ENCODE measurements around the gene TCF12.

The TCF12 gene

GRCh38 chr15:57133127-57133968 lies 214.9 kb downstream of the TCF12 start:
- H3K27ac ChIP-seq (replicated peaks; ENCODE audit: low read length) = peak overlapping the region; percentile 72
- H3K23ac ChIP-seq (ENCODE audit: low read depth, low read length, poor library complexity) = no peak overlapping the region
- H4K8ac ChIP-seq (ENCODE audit: low read depth, low read length) = no peak overlapping the region
- H3K4me1 ChIP-seq (ENCODE audit: control insufficient read depth in 2 of 2, insufficient read depth in 1 of 2, low read depth in 1 of 2, low read length in 2 of 2) = peaks cover 10 to 14% of the 10 kb centered on the region in 2 donors
- no peak overlapping the region for H2AFZ ChIP-seq (ENCODE audit: low read length)
- H3K36me3 ChIP-seq (replicated peaks in 1 of 2; ENCODE audit: control insufficient read depth in 2 of 2, insufficient read depth in 2 of 2, low read length in 2 of 2) = no peaks in the 10 kb centered on the region
- H3K4me2 ChIP-seq (ENCODE audit: insufficient read depth, low read length, poor library complexity, severe bottlenecking) = no peak overlapping the region
- H3K18ac ChIP-seq (ENCODE audit: low read length) = no peak overlapping the region
- H3K27me3 ChIP-seq (ENCODE audit: control insufficient read depth in 3 of 3, insufficient read depth in 3 of 3, low read depth in 1 of 3, low read length in 3 of 3) = no peaks in the 10 kb centered on the region
- no peak overlapping the region for H2BK12ac ChIP-seq (ENCODE audit: low read length)
- H3K9me3 ChIP-seq (replicated peaks in 1 of 2; ENCODE audit: control insufficient read depth in 2 of 2, insufficient read depth in 1 of 2, low read depth in 1 of 2, low read length in 2 of 2) = peaks cover 0 to 2% of the 10 kb centered on the region in 2 donors
- no peak overlapping the region for H3K4ac ChIP-seq (ENCODE audit: low read length)
- peak; percentile 79 for DNase-seq (ENCODE audit: low spot score)
- H3K79me1 ChIP-seq (ENCODE audit: low read depth, low read length) = no peaks in the 10 kb centered on the region
- no peak overlapping the region for H3K9ac ChIP-seq (ENCODE audit: low read depth, low read length, poor library complexity)
- no peak overlapping the region for H3K14ac ChIP-seq (ENCODE audit: low read length)
- no peak overlapping the region for H4K91ac ChIP-seq (ENCODE audit: low read depth, low read length, poor library complexity)
- H3K4me3 ChIP-seq (ENCODE audit: low read length in 2 of 2) = no peak overlapping the region
- no peak overlapping the region for H2BK120ac ChIP-seq (ENCODE audit: low read depth, low read length)
- no CpG with 5 or more reads among the region's 9 CpGs for WGBS, 2 donors (ENCODE audit: extremely low coverage in 2 of 2, insufficient read length in 2 of 2, insufficient replicate concordance in 1 of 2)
- no peak overlapping the region for H2BK15ac ChIP-seq (ENCODE audit: low read length)
- H2AK5ac ChIP-seq (ENCODE audit: low read depth, low read length) = no peak overlapping the region
- H2BK5ac ChIP-seq (ENCODE audit: low read length) = no peak overlapping the region

GRCh38 chr15:57134071-57134605 lies 215.7 kb downstream of the TCF12 start:
- no peak for DNase-seq (ENCODE audit: low spot score)
- Histone ChIP-seq H3K27me3 (ENCODE audit: control insufficient read depth in 3 of 3, insufficient read depth in 3 of 3, low read depth in 1 of 3, low read length in 3 of 3) (no peaks in the 10 kb centered on the region), H2AFZ (ENCODE audit: low read length) (no peak overlapping the region), H3K4me3 (ENCODE audit: low read length in 2 of 2) (no peak overlapping the region), H3K14ac (ENCODE audit: low read length) (no peak overlapping the region), H3K9ac (ENCODE audit: low read depth, low read length, poor library complexity) (no peak overlapping the region), H2BK5ac (ENCODE audit: low read length) (no peak overlapping the region), H3K4ac (ENCODE audit: low read length) (no peak overlapping the region), H3K36me3 (replicated peaks in 1 of 2; ENCODE audit: control insufficient read depth in 2 of 2, insufficient read depth in 2 of 2, low read length in 2 of 2) (no peaks in the 10 kb centered on the region), H4K8ac (ENCODE audit: low read depth, low read length) (no peak overlapping the region), H3K23ac (ENCODE audit: low read depth, low read length, poor library complexity) (no peak overlapping the region), H3K4me1 (ENCODE audit: control insufficient read depth in 2 of 2, insufficient read depth in 1 of 2, low read depth in 1 of 2, low read length in 2 of 2) (peaks cover 10 to 14% of the 10 kb centered on the region in 2 donors), H3K27ac (replicated peaks; ENCODE audit: low read length) (peak overlapping the region; percentile 54), H3K9me3 (replicated peaks in 1 of 2; ENCODE audit: control insufficient read depth in 2 of 2, insufficient read depth in 1 of 2, low read depth in 1 of 2, low read length in 2 of 2) (no peaks in the 10 kb centered on the region), H4K91ac (ENCODE audit: low read depth, low read length, poor library complexity) (no peak overlapping the region), H3K18ac (ENCODE audit: low read length) (no peak overlapping the region), H3K4me2 (ENCODE audit: insufficient read depth, low read length, poor library complexity, severe bottlenecking) (no peak overlapping the region), H2BK12ac (ENCODE audit: low read length) (no peak overlapping the region), H2BK120ac (ENCODE audit: low read depth, low read length) (no peak overlapping the region), H2BK15ac (ENCODE audit: low read length) (no peak overlapping the region), H3K79me1 (ENCODE audit: low read depth, low read length) (no peaks in the 10 kb centered on the region), H2AK5ac (ENCODE audit: low read depth, low read length) (no peak overlapping the region)
- WGBS, 2 donors (ENCODE audit: extremely low coverage in 2 of 2, insufficient read length in 2 of 2, insufficient replicate concordance in 1 of 2) = no CpG with 5 or more reads among the region's 4 CpGs

- H3K4me1 ChIP-seq (ENCODE audit: control insufficient read depth in 2 of 2, insufficient read depth in 1 of 2, low read depth in 1 of 2, low read length in 2 of 2) = peaks cover 10 to 14% of the 10 kb centered on the region in 2 donors
Measured at GRCh38 chr15:57134851-57135250, 216.4 kb downstream of the TCF12 start.

GRCh38 chr15:57135800-57136199 lies 217.4 kb downstream of the TCF12 start:
- no peak overlapping the region for H2AK5ac ChIP-seq (ENCODE audit: low read depth, low read length)
- no peak overlapping the region for H3K4me3 ChIP-seq (ENCODE audit: low read length in 2 of 2)
- H3K4me2 ChIP-seq (ENCODE audit: insufficient read depth, low read length, poor library complexity, severe bottlenecking) = no peak overlapping the region
- no peak overlapping the region for H2AFZ ChIP-seq (ENCODE audit: low read length)
- no peaks in the 10 kb centered on the region for H3K36me3 ChIP-seq (replicated peaks in 1 of 2; ENCODE audit: control insufficient read depth in 2 of 2, insufficient read depth in 2 of 2, low read length in 2 of 2)
- H3K27ac ChIP-seq (replicated peaks; ENCODE audit: low read length) = no peak overlapping the region
- no peak overlapping the region for H3K9ac ChIP-seq (ENCODE audit: low read depth, low read length, poor library complexity)
- no peak overlapping the region for H2BK120ac ChIP-seq (ENCODE audit: low read depth, low read length)
- no peaks in the 10 kb centered on the region for H3K79me1 ChIP-seq (ENCODE audit: low read depth, low read length)
- no peak for DNase-seq (ENCODE audit: low spot score)
- H4K8ac ChIP-seq (ENCODE audit: low read depth, low read length) = no peak overlapping the region
- H3K4ac ChIP-seq (ENCODE audit: low read length) = no peak overlapping the region
- H2BK5ac ChIP-seq (ENCODE audit: low read length) = no peak overlapping the region
- no peak overlapping the region for H3K23ac ChIP-seq (ENCODE audit: low read depth, low read length, poor library complexity)
- no peak overlapping the region for H2BK15ac ChIP-seq (ENCODE audit: low read length)
- H3K9me3 ChIP-seq (replicated peaks in 1 of 2; ENCODE audit: control insufficient read depth in 2 of 2, insufficient read depth in 1 of 2, low read depth in 1 of 2, low read length in 2 of 2) = no peaks in the 10 kb centered on the region
- H4K91ac ChIP-seq (ENCODE audit: low read depth, low read length, poor library complexity) = no peak overlapping the region
- no peak overlapping the region for H2BK12ac ChIP-seq (ENCODE audit: low read length)
- H3K4me1 ChIP-seq (ENCODE audit: control insufficient read depth in 2 of 2, insufficient read depth in 1 of 2, low read depth in 1 of 2, low read length in 2 of 2) = peaks cover 10 to 14% of the 10 kb centered on the region in 2 donors
- no peaks in the 10 kb centered on the region for H3K27me3 ChIP-seq (ENCODE audit: control insufficient read depth in 3 of 3, insufficient read depth in 3 of 3, low read depth in 1 of 3, low read length in 3 of 3)
- no peak overlapping the region for H3K14ac ChIP-seq (ENCODE audit: low read length)
- no peak overlapping the region for H3K18ac ChIP-seq (ENCODE audit: low read length)

More at GRCh38 chr15:57134851-57135250, 216.4 kb downstream of the TCF12 start:
- no peaks in the 10 kb centered on the region for H3K36me3 ChIP-seq (replicated peaks in 1 of 2; ENCODE audit: control insufficient read depth in 2 of 2, insufficient read depth in 2 of 2, low read length in 2 of 2)
- no peak overlapping the region for H4K8ac ChIP-seq (ENCODE audit: low read depth, low read length)
- no peak overlapping the region for H3K4me2 ChIP-seq (ENCODE audit: insufficient read depth, low read length, poor library complexity, severe bottlenecking)
- H3K4me3 ChIP-seq (ENCODE audit: low read length in 2 of 2) = no peak overlapping the region
- H2BK12ac ChIP-seq (ENCODE audit: low read length) = no peak overlapping the region
- no peak overlapping the region for H2AFZ ChIP-seq (ENCODE audit: low read length)
- H3K9ac ChIP-seq (ENCODE audit: low read depth, low read length, poor library complexity) = no peak overlapping the region
- no peak overlapping the region for H3K4ac ChIP-seq (ENCODE audit: low read length)
- no peak overlapping the region for H4K91ac ChIP-seq (ENCODE audit: low read depth, low read length, poor library complexity)
- no peaks in the 10 kb centered on the region for H3K79me1 ChIP-seq (ENCODE audit: low read depth, low read length)
- H3K14ac ChIP-seq (ENCODE audit: low read length) = no peak overlapping the region
- H3K27ac ChIP-seq (replicated peaks; ENCODE audit: low read length) = no peak overlapping the region
- no peak overlapping the region for H2BK120ac ChIP-seq (ENCODE audit: low read depth, low read length)
- H2AK5ac ChIP-seq (ENCODE audit: low read depth, low read length) = no peak overlapping the region
- H3K18ac ChIP-seq (ENCODE audit: low read length) = no peak overlapping the region
- DNase-seq (ENCODE audit: low spot score) = no peak
- H3K9me3 ChIP-seq (replicated peaks in 1 of 2; ENCODE audit: control insufficient read depth in 2 of 2, insufficient read depth in 1 of 2, low read depth in 1 of 2, low read length in 2 of 2) = no peaks in the 10 kb centered on the region
- no peak overlapping the region for H3K23ac ChIP-seq (ENCODE audit: low read depth, low read length, poor library complexity)
- no peak overlapping the region for H2BK15ac ChIP-seq (ENCODE audit: low read length)
- H2BK5ac ChIP-seq (ENCODE audit: low read length) = no peak overlapping the region
- no peaks in the 10 kb centered on the region for H3K27me3 ChIP-seq (ENCODE audit: control insufficient read depth in 3 of 3, insufficient read depth in 3 of 3, low read depth in 1 of 3, low read length in 3 of 3)

Data from neuronal stem cell (in vitro differentiated cells).